ENCODE data around the gene LNP1. TPM values are rescaled to one million over a fixed set of nuclear protein-coding genes. Genes with fewer than 3 reads are reported as not detected.

LNP1 gene
- total and polyA plus RNA-seq, 2 of the 13 experiments (the other 11 are each of a cell fraction or from before 2014, with no cell fraction given) = 3.6 to 7.0 TPM

DNA sequence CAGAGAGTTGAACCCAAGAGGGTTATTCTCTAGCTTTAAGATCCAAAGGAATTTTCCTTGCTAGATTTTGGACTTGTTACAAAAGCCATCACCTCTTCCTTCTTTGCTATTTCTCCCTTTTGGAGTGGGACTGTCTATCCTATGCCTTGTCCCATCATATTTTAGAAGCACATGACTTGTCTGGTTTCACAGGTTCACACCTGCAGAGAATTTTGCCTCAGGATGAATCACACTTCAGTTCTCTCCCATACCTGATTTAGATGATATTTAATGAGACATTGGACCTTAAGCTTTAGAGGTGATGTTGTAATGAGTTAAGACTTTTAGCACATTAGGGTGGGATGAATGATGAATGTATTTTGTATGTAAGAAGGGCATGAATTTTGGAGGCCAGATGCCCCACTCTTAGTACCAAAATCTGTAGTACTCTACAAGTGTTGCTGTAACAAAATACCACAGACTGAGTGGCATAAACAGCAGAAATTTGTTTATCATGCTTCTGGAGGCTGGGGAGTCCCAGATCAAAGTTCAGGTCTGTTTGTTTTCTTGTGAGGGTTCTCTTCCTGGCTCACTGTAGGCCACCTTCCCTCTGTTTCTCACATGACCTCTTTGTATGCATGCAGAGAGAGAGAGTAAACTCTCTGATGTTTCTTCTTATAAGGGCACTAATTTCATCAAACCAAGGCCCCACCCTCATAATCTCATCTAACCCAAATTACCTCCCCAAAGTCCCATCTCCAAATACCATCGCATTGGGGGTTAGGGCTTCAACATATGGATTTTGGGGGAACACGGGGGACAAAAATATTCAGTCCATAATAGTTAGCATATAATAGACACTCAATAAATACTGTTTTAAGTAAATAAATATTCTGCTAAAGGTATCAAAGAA is 10.0 kb downstream of the LNP1 start (continued):
- TF ChIP-seq ZFP36L2 (CRISPR knock-in tag; IDR thresholded peaks at IDR 0.05) = no peak
- no peak for TF ChIP-seq ZFP41 (CRISPR knock-in tag; IDR thresholded peaks at IDR 0.05; ENCODE audit: borderline replicate concordance)
- TF ChIP-seq LCORL (IDR thresholded peaks at IDR 0.05) = no peak
- TF ChIP-seq LCORL (CRISPR knock-in tag; IDR thresholded peaks at IDR 0.05) = no peak
- TF ChIP-seq FIP1L1 (IDR thresholded peaks at IDR 0.05; ENCODE audit: borderline replicate concordance, insufficient read depth, low read depth, low read length) = no peak
- TF ChIP-seq TFE3 (CRISPR knock-in tag; IDR thresholded peaks at IDR 0.05) = peak; percentile 79
- no peak for TF ChIP-seq TOPORS (CRISPR knock-in tag; IDR thresholded peaks at IDR 0.05)
- no peak for TF ChIP-seq ZBTB33 (CRISPR knock-in tag; IDR thresholded peaks at IDR 0.05)
- TF ChIP-seq NR1H2 (CRISPR knock-in tag; IDR thresholded peaks at IDR 0.05; ENCODE audit: borderline replicate concordance, low read depth) = no peak
- no peak for TF ChIP-seq KLF16 (CRISPR knock-in tag; IDR thresholded peaks at IDR 0.05)
- no peak for TF ChIP-seq MIER2 (CRISPR knock-in tag; IDR thresholded peaks at IDR 0.05)
- TF ChIP-seq ZNF282 (IDR thresholded peaks at IDR 0.05; ENCODE audit: partially characterized antibody) = no peak
- no peak for TF ChIP-seq ZNF75D (CRISPR knock-in tag; IDR thresholded peaks at IDR 0.05; ENCODE audit: borderline replicate concordance)
- no peak for TF ChIP-seq CBFB (CRISPR knock-in tag; IDR thresholded peaks at IDR 0.05)
- no peak for TF ChIP-seq ZBTB39 (CRISPR knock-in tag; IDR thresholded peaks at IDR 0.05)
- no peak; the same call in 1 of the 2 replicates for TF ChIP-seq NCOR1 (IDR thresholded peaks at IDR 0.05; ENCODE audit: borderline replicate concordance, low read length)
- no peak for TF ChIP-seq ZNF607 (CRISPR knock-in tag; IDR thresholded peaks at IDR 0.05; ENCODE audit: borderline replicate concordance)
- peak; percentile 100 for TF ChIP-seq ZNF264 (CRISPR knock-in tag; IDR thresholded peaks at IDR 0.05)
- TF ChIP-seq NR2C2 (CRISPR knock-in tag; IDR thresholded peaks at IDR 0.05; ENCODE audit: borderline replicate concordance) = peak; percentile 28; the same call in 1 of the 2 replicates
- TF ChIP-seq GABPA (IDR thresholded peaks at IDR 0.05; ENCODE audit: low read depth, low read length) = no peak
- peak; percentile 12; the same call in 1 of the 2 replicates for TF ChIP-seq GABPA (CRISPR knock-in tag; IDR thresholded peaks at IDR 0.05; ENCODE audit: low read depth)
- TF ChIP-seq ZNF34 (CRISPR knock-in tag; IDR thresholded peaks at IDR 0.05; ENCODE audit: borderline replicate concordance) = no peak
